ENCODE results near the gene TEX28.

TEX28 gene

GRCh38 chrX:154312116-154312515 is 17.2 kb upstream of the TEX28 start:
- no peaks in the 10 kb centered on the region for H3K9me2 ChIP-seq (replicated peaks; ENCODE audit: control insufficient read depth, low read length)
- H3K36me3 ChIP-seq (ENCODE audit: control insufficient read depth, low read length) = no peaks in the 10 kb centered on the region
- H3K79me2 ChIP-seq (ENCODE audit: control insufficient read depth, low read length) = no peaks in the 10 kb centered on the region
- H3K27ac ChIP-seq (ENCODE audit: low read depth, low read length) = no peak overlapping the region
- H3K9me3 ChIP-seq (ENCODE audit: control insufficient read depth, insufficient read depth, low read length) = no peaks in the 10 kb centered on the region
- peaks cover 9% of the 10 kb centered on the region for H3K4me1 ChIP-seq (ENCODE audit: control insufficient read depth, low read length)
- no peaks in the 10 kb centered on the region for H3F3A ChIP-seq (ENCODE audit: control insufficient read depth, insufficient read depth)
- H4K20me1 ChIP-seq (ENCODE audit: control insufficient read depth, insufficient read depth, low read depth, low read length) = no peaks in the 10 kb centered on the region
- no peak overlapping the region for H3K4me3 ChIP-seq (ENCODE audit: low read length)
- no peaks in the 10 kb centered on the region; the same call in 1 of the 2 replicates for H3K27me3 ChIP-seq (ENCODE audit: control insufficient read depth, low read length)
- H3K4me2 ChIP-seq (ENCODE audit: low read length) = no peak overlapping the region
- no peak for TF ChIP-seq CTCF (IDR thresholded peaks at IDR 0.05; ENCODE audit: low read depth, low read length, poor library complexity, severe bottlenecking)

GRCh38 chrX:154310616-154311536 is 16.0 kb upstream of the TEX28 start:
- no peaks in the 10 kb centered on the region for H3K36me3 ChIP-seq (ENCODE audit: control insufficient read depth, low read length)
- no peak overlapping the region for H3K27ac ChIP-seq (ENCODE audit: low read depth, low read length)
- no peaks in the 10 kb centered on the region for H3K9me2 ChIP-seq (replicated peaks; ENCODE audit: control insufficient read depth, low read length)
- H3K4me1 ChIP-seq (ENCODE audit: control insufficient read depth, low read length) = peaks cover 9% of the 10 kb centered on the region
- no peaks in the 10 kb centered on the region; the same call in 1 of the 2 replicates for H3K27me3 ChIP-seq (ENCODE audit: control insufficient read depth, low read length)
- TF ChIP-seq EZH2phosphoT487 (IDR thresholded peaks at IDR 0.05; ENCODE audit: borderline replicate concordance, low read length) = no peak
- H3K4me3 ChIP-seq (ENCODE audit: low read length) = no peak overlapping the region
- no peaks in the 10 kb centered on the region for H4K20me1 ChIP-seq (ENCODE audit: control insufficient read depth, insufficient read depth, low read depth, low read length)
- H3F3A ChIP-seq (ENCODE audit: control insufficient read depth, insufficient read depth) = no peaks in the 10 kb centered on the region
- no peaks in the 10 kb centered on the region for H3K79me2 ChIP-seq (ENCODE audit: control insufficient read depth, low read length)
- no peaks in the 10 kb centered on the region for H3K9me3 ChIP-seq (ENCODE audit: control insufficient read depth, insufficient read depth, low read length)
- H3K4me2 ChIP-seq (ENCODE audit: low read length) = no peak overlapping the region

- Histone ChIP-seq H3K9me2 (replicated peaks; ENCODE audit: control insufficient read depth, low read length) (no peaks in the 10 kb centered on the region), H3K4me2 (ENCODE audit: low read length) (no peak overlapping the region), H3K4me3 (ENCODE audit: low read length) (no peak overlapping the region), H4K20me1 (ENCODE audit: control insufficient read depth, insufficient read depth, low read depth, low read length) (no peaks in the 10 kb centered on the region), H3K9me3 (ENCODE audit: control insufficient read depth, insufficient read depth, low read length) (no peaks in the 10 kb centered on the region), H3K27ac (ENCODE audit: low read depth, low read length) (no peak overlapping the region), H3F3A (ENCODE audit: control insufficient read depth, insufficient read depth) (no peaks in the 10 kb centered on the region), H3K36me3 (ENCODE audit: control insufficient read depth, low read length) (no peaks in the 10 kb centered on the region), H3K27me3 (ENCODE audit: control insufficient read depth, low read length) (no peaks in the 10 kb centered on the region; the same call in 1 of the 2 replicates), H3K79me2 (ENCODE audit: control insufficient read depth, low read length) (no peaks in the 10 kb centered on the region), H3K4me1 (ENCODE audit: control insufficient read depth, low read length) (peaks cover 5% of the 10 kb centered on the region; the same call in 1 of the 2 replicates)
- no peak for TF ChIP-seq EZH2phosphoT487 (IDR thresholded peaks at IDR 0.05; ENCODE audit: borderline replicate concordance, low read length)
- no peak for TF ChIP-seq CTCF (IDR thresholded peaks at IDR 0.05; ENCODE audit: low read depth, low read length, poor library complexity, severe bottlenecking)
Observed at GRCh38 chrX:154309041-154309775, 14.3 kb upstream of the TEX28 start.
